Smooth muscle cell (in vitro differentiated cells): ENCODE data around the gene HYAL1. TPM values are rescaled to one million over a fixed set of nuclear protein-coding genes. Genes with fewer than 3 reads are reported as not detected.

Experiments used
- polyA plus RNA-seq: library from polyadenylated mRNA; unstranded; fragments of >200 nt; fragmentation: Nextera tagmentation; extraction: Ambion mirVana; gene quantifications from 2 replicates; pipeline ENCODE4 v1.2.1, GENCODE V29; 2016
- total RNA-seq: library from RNA; depleted of rRNA; stranded (reverse); fragments of >200 nt; gene quantifications from 2 replicates; pipeline ENCODE4 v1.2.3, GENCODE V29; 2014

Gene HYAL1
- total and polyA plus RNA-seq, 2 experiments from 2014 or later: 1.0 TPM; not detected in 1

Other genes with a start within 250 kb of the HYAL1 start
- gene RBM5, start 214.7 kb downstream of the HYAL1 start, total RNA-seq: 151 and 177 TPM in 2 replicates
- gene RBM5, start 214.7 kb downstream of the HYAL1 start, polyA plus RNA-seq: 56.0 and 67.6 TPM in 2 replicates
- gene SEMA3F, start 148.2 kb downstream of the HYAL1 start, total RNA-seq: 16.9 and 25.0 TPM in 2 replicates
- 9.2 and 17.8 TPM in 2 replicates for gene SEMA3F, start 148.2 kb downstream of the HYAL1 start, polyA plus RNA-seq
- gene GNAT1, start 112.0 kb downstream of the HYAL1 start, total RNA-seq: not detected in 2 replicates
- gene GNAT1, start 112.0 kb downstream of the HYAL1 start, polyA plus RNA-seq: 0.24 TPM in 1 of 2 replicates, not detected in the other
- gene SLC38A3, start 98.3 kb downstream of the HYAL1 start, total RNA-seq: 0.58 and 3.9 TPM in 2 replicates
- 3.5 and 4.2 TPM in 2 replicates for gene SLC38A3, start 98.3 kb downstream of the HYAL1 start, polyA plus RNA-seq
- gene GNAI2, start 67.4 kb downstream of the HYAL1 start, total RNA-seq: 209 and 230 TPM in 2 replicates
- 454 and 466 TPM in 2 replicates for gene GNAI2, start 67.4 kb downstream of the HYAL1 start, polyA plus RNA-seq
- gene SEMA3B, start 34.4 kb downstream of the HYAL1 start, total RNA-seq: 26.8 and 48.3 TPM in 2 replicates
- 26.3 and 70.7 TPM in 2 replicates for gene SEMA3B, start 34.4 kb downstream of the HYAL1 start, polyA plus RNA-seq
- gene LSMEM2, start 24.5 kb downstream of the HYAL1 start, total RNA-seq: 0.09 and 0.18 TPM in 2 replicates
- gene LSMEM2, start 24.5 kb downstream of the HYAL1 start, polyA plus RNA-seq: 0.87 TPM in 1 of 2 replicates, not detected in the other
- gene IFRD2, start 11.1 kb downstream of the HYAL1 start, total RNA-seq: 19.9 and 20.8 TPM in 2 replicates
- gene IFRD2, start 11.1 kb downstream of the HYAL1 start, polyA plus RNA-seq: 59.3 and 62.6 TPM in 2 replicates
- gene HYAL3, start 4.2 kb downstream of the HYAL1 start, total RNA-seq: 1.6 and 2.5 TPM in 2 replicates
- gene HYAL3, start 4.2 kb downstream of the HYAL1 start, polyA plus RNA-seq: 3.7 and 6.7 TPM in 2 replicates
- 11.3 and 13.0 TPM in 2 replicates for gene NAA80, start 4.2 kb downstream of the HYAL1 start, total RNA-seq
- gene NAA80, start 4.2 kb downstream of the HYAL1 start, polyA plus RNA-seq: 16.7 and 21.9 TPM in 2 replicates
- 74.7 and 88.0 TPM in 2 replicates for gene HYAL2, start 19.2 kb upstream of the HYAL1 start, total RNA-seq
- 72.8 and 83.3 TPM in 2 replicates for gene HYAL2, start 19.2 kb upstream of the HYAL1 start, polyA plus RNA-seq
- 25.1 and 28.8 TPM in 2 replicates for gene TUSC2, start 24.6 kb upstream of the HYAL1 start, total RNA-seq
- gene TUSC2, start 24.6 kb upstream of the HYAL1 start, polyA plus RNA-seq: 53.4 and 57.5 TPM in 2 replicates
- 25.3 and 27.6 TPM in 2 replicates for gene RASSF1, start 37.3 kb upstream of the HYAL1 start, total RNA-seq
- gene RASSF1, start 37.3 kb upstream of the HYAL1 start, polyA plus RNA-seq: 58.5 and 62.2 TPM in 2 replicates
- gene ZMYND10, start 42.2 kb upstream of the HYAL1 start, total RNA-seq: 0.27 and 1.4 TPM in 2 replicates
- gene ZMYND10, start 42.2 kb upstream of the HYAL1 start, polyA plus RNA-seq: 0.21 and 1.7 TPM in 2 replicates
- 18.0 and 25.1 TPM in 2 replicates for gene NPRL2, start 47.2 kb upstream of the HYAL1 start, total RNA-seq
- 29.3 and 39.7 TPM in 2 replicates for gene NPRL2, start 47.2 kb upstream of the HYAL1 start, polyA plus RNA-seq
- 15.1 and 21.6 TPM in 2 replicates for gene CYB561D2, start 47.3 kb upstream of the HYAL1 start, total RNA-seq
- gene CYB561D2, start 47.3 kb upstream of the HYAL1 start, polyA plus RNA-seq: 22.6 and 30.7 TPM in 2 replicates
- gene TMEM115, start 55.9 kb upstream of the HYAL1 start, total RNA-seq: 33.6 and 42.7 TPM in 2 replicates
- 53.2 and 56.6 TPM in 2 replicates for gene TMEM115, start 55.9 kb upstream of the HYAL1 start, polyA plus RNA-seq
- gene CACNA2D2, start 200.1 kb upstream of the HYAL1 start, total RNA-seq: 0.27 and 0.31 TPM in 2 replicates
- gene CACNA2D2, start 200.1 kb upstream of the HYAL1 start, polyA plus RNA-seq: 0.51 and 0.58 TPM in 2 replicates